HG03064 (cell line): ENCODE data around the gene NEU3.

Experiments
- ATAC-seq: cut with Tn5 transposase; IDR thresholded peaks from one replicate; pipeline ENCODE4 v1.9.1; 2021; ENCODE audit warnings: low read depth; ENCODE audit not compliant: unreplicated experiment

The NEU3 gene

DNA sequence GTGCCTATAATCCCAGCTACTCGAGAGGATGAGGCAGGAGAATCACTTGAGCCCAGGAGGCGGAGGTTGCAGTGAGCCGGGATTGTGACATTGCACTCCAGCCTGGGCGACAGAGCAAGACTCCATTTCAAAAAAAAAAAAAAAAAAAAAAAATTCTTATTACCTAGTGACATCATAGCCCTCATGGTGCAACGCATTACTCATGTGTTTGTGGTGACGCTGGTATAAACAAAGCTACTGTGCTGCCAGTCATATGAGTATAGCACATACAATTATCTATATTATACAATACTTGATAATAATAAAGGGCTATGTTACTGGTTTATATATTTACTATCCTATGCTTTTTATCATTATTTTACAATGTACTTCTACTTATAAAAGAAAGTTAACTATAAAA lies 66.8 kb downstream of the NEU3 start:
- no peak for ATAC-seq

DNA sequence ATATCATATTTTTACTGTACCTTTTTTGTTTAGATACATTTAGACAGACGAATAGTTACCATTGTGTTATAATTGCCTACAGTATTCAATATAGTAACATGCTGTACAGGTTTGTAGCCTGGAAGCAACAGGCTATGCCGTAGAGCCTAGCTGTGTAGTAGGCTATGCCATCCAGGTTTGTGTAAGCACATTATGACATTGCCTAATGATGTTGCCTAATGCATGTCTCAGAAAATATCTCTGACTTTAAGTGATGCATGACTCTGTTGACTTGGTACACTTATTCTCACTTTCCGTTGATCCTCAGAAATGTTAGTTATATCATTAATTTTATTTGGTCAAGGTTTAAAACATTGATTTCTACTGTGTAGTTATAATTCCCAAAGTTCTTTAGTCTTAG lies 68.1 kb downstream of the NEU3 start:
- no peak for ATAC-seq

DNA sequence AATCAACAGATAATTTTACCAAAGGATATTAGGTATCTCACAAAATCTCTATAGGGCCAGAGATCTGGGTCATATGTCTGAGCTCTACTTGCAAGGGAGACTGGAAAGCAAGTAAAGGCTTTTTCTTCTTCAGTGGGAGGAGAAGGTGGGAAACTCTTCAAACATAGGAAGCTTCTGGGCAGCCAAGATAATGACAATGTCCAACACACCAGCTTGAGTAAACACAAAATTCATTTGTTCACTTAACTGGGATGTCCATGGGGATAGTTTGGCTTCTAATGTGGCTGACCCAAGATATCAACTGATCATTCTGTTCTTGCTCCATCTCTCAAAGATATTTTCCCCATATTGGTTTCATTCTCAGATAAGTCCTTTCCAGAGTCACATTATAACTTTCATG lies 70.6 kb downstream of the NEU3 start:
- no peak for ATAC-seq

- no peak for ATAC-seq
Measured at GRCh38 chr11:75063741-75064314, 75.1 kb downstream of the NEU3 start.

- ATAC-seq: no peak
Measured at GRCh38 chr11:75066061-75066460, 77.3 kb downstream of the NEU3 start.
